Mammary epithelial cell (primary cell): Measurements from ENCODE around the gene CD99L2.

Experiments used
- EZH2 ChIP-seq: IDR thresholded peaks from 2 replicates; pipeline ENCODE4 v1.6.1; 2012; ENCODE audit warnings: low read length, inconsistent platforms, borderline replicate concordance
- TF ChIP-seq, protein P1 (sequence below), 2 donors: IDR thresholded peaks in 1 of 2; conservative IDR thresholded peaks in 1 of 2; 2 replicates each; pipeline ENCODE4 v1.5.1; 2011 to 2012; ENCODE audit warnings: inconsistent platforms in 2 of 2, low read length in 2 of 2, mild to moderate bottlenecking in 2 of 2, control low read depth in 1 of 2, low read depth in 1 of 2; ENCODE audit not compliant: insufficient read depth in 1 of 2; ENCODE audit errors: extremely low read depth in 1 of 2

DNA sequence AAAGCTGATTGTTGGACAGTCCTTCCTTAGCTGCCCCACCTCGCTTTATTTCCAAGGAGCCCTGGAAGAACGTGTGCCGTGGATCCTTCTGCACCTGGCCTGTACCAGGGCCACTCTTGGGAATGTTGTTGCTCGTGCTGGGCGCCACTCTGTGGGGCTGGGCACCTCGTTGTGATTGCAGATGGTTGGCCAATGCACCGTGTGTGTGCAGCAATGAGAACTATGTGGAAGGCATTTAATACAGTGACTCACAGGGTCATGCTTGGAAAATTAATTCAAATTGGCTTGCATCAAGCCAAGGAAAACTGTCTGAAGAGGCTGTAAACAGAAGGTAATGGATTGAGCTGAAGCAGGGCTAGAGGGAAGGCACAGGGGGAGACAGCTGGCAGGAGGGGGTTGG is 37.0 kb upstream of the CD99L2 start:
- TF ChIP-seq, protein P1, sequence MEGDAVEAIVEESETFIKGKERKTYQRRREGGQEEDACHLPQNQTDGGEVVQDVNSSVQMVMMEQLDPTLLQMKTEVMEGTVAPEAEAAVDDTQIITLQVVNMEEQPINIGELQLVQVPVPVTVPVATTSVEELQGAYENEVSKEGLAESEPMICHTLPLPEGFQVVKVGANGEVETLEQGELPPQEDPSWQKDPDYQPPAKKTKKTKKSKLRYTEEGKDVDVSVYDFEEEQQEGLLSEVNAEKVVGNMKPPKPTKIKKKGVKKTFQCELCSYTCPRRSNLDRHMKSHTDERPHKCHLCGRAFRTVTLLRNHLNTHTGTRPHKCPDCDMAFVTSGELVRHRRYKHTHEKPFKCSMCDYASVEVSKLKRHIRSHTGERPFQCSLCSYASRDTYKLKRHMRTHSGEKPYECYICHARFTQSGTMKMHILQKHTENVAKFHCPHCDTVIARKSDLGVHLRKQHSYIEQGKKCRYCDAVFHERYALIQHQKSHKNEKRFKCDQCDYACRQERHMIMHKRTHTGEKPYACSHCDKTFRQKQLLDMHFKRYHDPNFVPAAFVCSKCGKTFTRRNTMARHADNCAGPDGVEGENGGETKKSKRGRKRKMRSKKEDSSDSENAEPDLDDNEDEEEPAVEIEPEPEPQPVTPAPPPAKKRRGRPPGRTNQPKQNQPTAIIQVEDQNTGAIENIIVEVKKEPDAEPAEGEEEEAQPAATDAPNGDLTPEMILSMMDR (conservative IDR thresholded peaks at IDR 0.05 in 1 of 2, IDR thresholded peaks at IDR 0.05 in 1 of 2; ENCODE audit: extremely low read depth in 1 of 2, insufficient read depth in 1 of 2, low read depth in 1 of 2, low read length in 2 of 2): no peak
- no peak for TF ChIP-seq EZH2
